SK-N-SH treated with all-trans-retinoic acid at 6 μM for 48 hours (cell line): ENCODE data around the gene ASF1A.

Source experiments
- ATAC-seq: fragments of 200-7000 bp; cut with Tn5 transposase; 3 replicates; pipeline ENCODE4 v1.9.1; 2020; ENCODE audit warnings: mild to moderate bottlenecking, moderate library complexity
- ARNTL ChIP-seq: fragments of 450-650 bp; formaldehyde crosslinking; IDR thresholded peaks from 2 replicates; pipeline ENCODE4 v1.5.0; 2020; ENCODE audit warnings: low read depth, mild to moderate bottlenecking, moderate library complexity, borderline replicate concordance
- BACH2 ChIP-seq: fragments of 250-450 bp; sonication (Bioruptor Pico); IDR thresholded peaks from 2 replicates; pipeline ENCODE4 v1.9.0; 2021; ENCODE audit warnings: mild to moderate bottlenecking, borderline replicate concordance
- CSDC2 ChIP-seq: fragments of 250-450 bp; sonication (Bioruptor Pico); IDR thresholded peaks from 2 replicates; pipeline ENCODE4 v1.5.0; 2020; ENCODE audit warnings: mild to moderate bottlenecking, moderate library complexity
- CSRNP3 ChIP-seq: fragments of 250-450 bp; sonication (Bioruptor Pico); IDR thresholded peaks from 2 replicates; pipeline ENCODE4 v1.5.1; 2021; ENCODE audit warnings: mild to moderate bottlenecking, moderate library complexity
- ESRRG ChIP-seq: fragments of 250-450 bp; sonication (Bioruptor Pico); IDR thresholded peaks from 2 replicates; pipeline ENCODE4 v1.6.1; 2021; ENCODE audit warnings: mild to moderate bottlenecking
- GLIS3 ChIP-seq: fragments of 250-450 bp; sonication (Bioruptor Pico); IDR thresholded peaks from 2 replicates; pipeline ENCODE4 v1.5.0; 2020; ENCODE audit warnings: mild to moderate bottlenecking, moderate library complexity
- OSR1 ChIP-seq: fragments of 250-450 bp; sonication (Bioruptor Pico); IDR thresholded peaks from 2 replicates; pipeline ENCODE4 v1.8.0; 2022; ENCODE audit warnings: moderate library complexity, mild to moderate bottlenecking, inconsistent platforms
- PATZ1 ChIP-seq: fragments of 250-450 bp; sonication (Bioruptor Pico); IDR thresholded peaks from 2 replicates; pipeline ENCODE4 v1.8.0; 2020; ENCODE audit warnings: mild to moderate bottlenecking, moderate library complexity, borderline replicate concordance
- RARB ChIP-seq: fragments of 250-450 bp; sonication (Bioruptor Pico); IDR thresholded peaks from 2 replicates; pipeline ENCODE4 v1.8.0; 2021; ENCODE audit warnings: mild to moderate bottlenecking, moderate library complexity
- SNAI2 ChIP-seq: fragments of 250-450 bp; sonication (Bioruptor Pico); IDR thresholded peaks from 2 replicates; pipeline ENCODE4 v1.5.0; 2020; ENCODE audit warnings: mild to moderate bottlenecking, moderate library complexity
- TOX ChIP-seq: fragments of 250-450 bp; sonication (Bioruptor Pico); IDR thresholded peaks from 2 replicates; pipeline ENCODE4 v1.8.0; 2021; ENCODE audit warnings: mild to moderate bottlenecking, moderate library complexity, borderline replicate concordance
- TSHZ2 ChIP-seq: fragments of 250-450 bp; sonication (Bioruptor Pico); IDR thresholded peaks from 2 replicates; pipeline ENCODE4 v1.5.0; 2020; ENCODE audit warnings: mild to moderate bottlenecking, moderate library complexity
- ZC3H10 ChIP-seq: fragments of 250-450 bp; sonication (Bioruptor Pico); IDR thresholded peaks from 2 replicates; pipeline ENCODE4 v1.5.1; 2021; ENCODE audit warnings: mild to moderate bottlenecking, moderate library complexity
- ZFP3 ChIP-seq: fragments of 250-450 bp; sonication (Bioruptor Pico); IDR thresholded peaks from 2 replicates; pipeline ENCODE4 v1.5.0; 2020; ENCODE audit warnings: mild to moderate bottlenecking, moderate library complexity
- ZNF8 ChIP-seq: fragments of 450-650 bp; formaldehyde crosslinking; IDR thresholded peaks from 2 replicates; pipeline ENCODE4 v1.5.0; 2020; ENCODE audit warnings: mild to moderate bottlenecking, moderate library complexity

The ASF1A gene

GRCh38 chr6:118869894-118870589 lies 23.9 kb upstream of the ASF1A start:
- TF ChIP-seq TSHZ2 (CRISPR knock-in tag) (no peak), ZC3H10 (CRISPR knock-in tag) (no peak), CSDC2 (no peak), CSRNP3 (CRISPR knock-in tag) (no peak), ARNTL (CRISPR knock-in tag) (no peak), ZFP3 (CRISPR knock-in tag) (no peak), BACH2 (CRISPR knock-in tag) (no peak), SNAI2 (CRISPR knock-in tag) (no peak)
- ATAC-seq, result no peak

- TF ChIP-seq OSR1 (CRISPR knock-in tag) (no peak), RARB (CRISPR knock-in tag) (no peak)
These were observed 22.6 kb upstream of the ASF1A start for GRCh38 chr6:118871331-118871730.

GRCh38 chr6:118872318-118872717 lies 21.6 kb upstream of the ASF1A start:
- TF ChIP-seq ZNF8 (CRISPR knock-in tag) (no peak), OSR1 (CRISPR knock-in tag) (no peak), SNAI2 (CRISPR knock-in tag) (no peak), CSRNP3 (CRISPR knock-in tag) (no peak)

More at GRCh38 chr6:118871331-118871730, 22.6 kb upstream of the ASF1A start:
- no peak for ATAC-seq

GRCh38 chr6:118872726-118873125 lies 21.2 kb upstream of the ASF1A start:
- TF ChIP-seq TOX (CRISPR knock-in tag) (no peak), ESRRG (no peak), ZFP3 (CRISPR knock-in tag) (no peak), SNAI2 (CRISPR knock-in tag) (no peak), ARNTL (CRISPR knock-in tag) (no peak), CSDC2 (no peak), GLIS3 (CRISPR knock-in tag) (no peak), BACH2 (CRISPR knock-in tag) (no peak)
- no peak for ATAC-seq

More at GRCh38 chr6:118872318-118872717, 21.6 kb upstream of the ASF1A start:
- ATAC-seq, result no peak

GRCh38 chr6:118873239-118873638 lies 20.7 kb upstream of the ASF1A start:
- no peak for TF ChIP-seq PATZ1 (CRISPR knock-in tag)
- TF ChIP-seq ZNF8 (CRISPR knock-in tag), result no peak
- no peak for TF ChIP-seq CSDC2
- ATAC-seq, result no peak

GRCh38 chr6:118875672-118876071 lies 18.3 kb upstream of the ASF1A start:
- no peak for ATAC-seq
- TF ChIP-seq GLIS3 (CRISPR knock-in tag) (no peak), BACH2 (CRISPR knock-in tag) (no peak)
